ENCODE data around the gene AKAP1. TPM values are rescaled to one million over a fixed set of nuclear protein-coding genes. Genes with fewer than 3 reads are reported as not detected.
A peak's percentile ranks its signal among the peaks of the same experiment; 100 is the strongest.

The AKAP1 gene
- total RNA-seq, 1 donor = 14.5 TPM

DNA sequence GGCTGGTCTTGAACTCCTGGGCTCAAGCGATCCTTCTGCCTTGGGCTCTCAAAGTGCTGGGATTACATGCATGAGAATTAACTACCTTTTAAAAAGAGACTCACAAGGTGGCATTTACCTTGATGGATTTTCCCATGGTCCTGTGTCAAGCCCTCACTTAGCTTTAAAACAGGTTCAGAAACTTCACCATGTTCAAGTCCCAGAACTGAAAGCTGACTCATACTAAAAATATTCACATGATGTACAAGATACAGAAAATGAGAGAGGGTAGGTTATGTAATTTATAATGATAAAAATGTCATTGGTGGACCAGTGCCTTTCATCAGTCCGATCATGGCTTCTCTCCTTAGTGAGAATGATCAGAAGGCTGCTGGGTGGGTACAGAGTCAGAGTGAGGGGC is 4.3 kb upstream of the AKAP1 start:
- Histone ChIP-seq H3K36me3 (ENCODE audit: insufficient read depth, low read length) (no peaks in the 10 kb centered on the region), H3K27me3 (ENCODE audit: insufficient read depth, low read length) (no peaks in the 10 kb centered on the region), H3K4me2 (ENCODE audit: insufficient read depth, low read length) (no peak overlapping the region), H3K27ac (ENCODE audit: low read depth, low read length) (no peak overlapping the region), H4K20me1 (ENCODE audit: insufficient read depth, low read length) (no peaks in the 10 kb centered on the region), H2AFZ (ENCODE audit: low read length) (no peak overlapping the region), H3K4me1 (ENCODE audit: insufficient read depth, low read length) (peaks cover 5% of the 10 kb centered on the region), H3K4me3 (ENCODE audit: insufficient read depth, low read length) (no peak overlapping the region), H3K79me2 (ENCODE audit: insufficient read depth, low read length) (no peaks in the 10 kb centered on the region), H3K9me3 (ENCODE audit: low read depth, low read length) (no peaks in the 10 kb centered on the region)
- DNase-seq (ENCODE audit: insufficient read length, low spot score, missing footprints) = no peak
- TF ChIP-seq, protein P1, sequence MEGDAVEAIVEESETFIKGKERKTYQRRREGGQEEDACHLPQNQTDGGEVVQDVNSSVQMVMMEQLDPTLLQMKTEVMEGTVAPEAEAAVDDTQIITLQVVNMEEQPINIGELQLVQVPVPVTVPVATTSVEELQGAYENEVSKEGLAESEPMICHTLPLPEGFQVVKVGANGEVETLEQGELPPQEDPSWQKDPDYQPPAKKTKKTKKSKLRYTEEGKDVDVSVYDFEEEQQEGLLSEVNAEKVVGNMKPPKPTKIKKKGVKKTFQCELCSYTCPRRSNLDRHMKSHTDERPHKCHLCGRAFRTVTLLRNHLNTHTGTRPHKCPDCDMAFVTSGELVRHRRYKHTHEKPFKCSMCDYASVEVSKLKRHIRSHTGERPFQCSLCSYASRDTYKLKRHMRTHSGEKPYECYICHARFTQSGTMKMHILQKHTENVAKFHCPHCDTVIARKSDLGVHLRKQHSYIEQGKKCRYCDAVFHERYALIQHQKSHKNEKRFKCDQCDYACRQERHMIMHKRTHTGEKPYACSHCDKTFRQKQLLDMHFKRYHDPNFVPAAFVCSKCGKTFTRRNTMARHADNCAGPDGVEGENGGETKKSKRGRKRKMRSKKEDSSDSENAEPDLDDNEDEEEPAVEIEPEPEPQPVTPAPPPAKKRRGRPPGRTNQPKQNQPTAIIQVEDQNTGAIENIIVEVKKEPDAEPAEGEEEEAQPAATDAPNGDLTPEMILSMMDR (IDR thresholded peaks at IDR 0.05; ENCODE audit: extremely low read depth, low read depth, low read length) = no peak

DNA sequence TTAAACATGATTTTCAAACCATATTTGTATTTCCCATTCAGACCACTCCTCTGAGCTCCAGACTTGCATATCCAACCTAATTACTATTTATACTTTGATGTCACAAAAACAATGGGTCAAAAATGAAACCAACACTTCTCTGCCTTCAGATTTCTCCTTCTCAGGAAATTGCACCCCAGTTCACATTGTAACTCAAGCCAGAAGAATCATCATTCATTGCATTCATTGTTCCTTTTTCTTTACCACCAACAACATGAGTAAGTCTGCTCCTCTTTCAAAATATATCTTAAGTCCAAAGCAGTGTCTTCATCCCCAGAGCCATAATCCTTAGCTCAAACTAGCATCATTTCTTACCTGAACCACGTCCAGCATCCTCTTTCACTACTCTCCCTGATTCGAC is 2.6 kb upstream of the AKAP1 start:
- Histone ChIP-seq H3K27me3 (ENCODE audit: insufficient read depth, low read length) (no peaks in the 10 kb centered on the region), H3K36me3 (ENCODE audit: insufficient read depth, low read length) (no peaks in the 10 kb centered on the region), H3K4me1 (ENCODE audit: insufficient read depth, low read length) (peaks cover 10% of the 10 kb centered on the region), H3K4me3 (ENCODE audit: insufficient read depth, low read length) (no peak overlapping the region), H3K4me2 (ENCODE audit: insufficient read depth, low read length) (no peak overlapping the region), H4K20me1 (ENCODE audit: insufficient read depth, low read length) (peaks cover 6% of the 10 kb centered on the region), H3K27ac (ENCODE audit: low read depth, low read length) (no peak overlapping the region), H3K79me2 (ENCODE audit: insufficient read depth, low read length) (peaks cover 6% of the 10 kb centered on the region), H2AFZ (ENCODE audit: low read length) (no peak overlapping the region), H3K9me3 (ENCODE audit: low read depth, low read length) (no peaks in the 10 kb centered on the region)
- DNase-seq (ENCODE audit: insufficient read length, low spot score, missing footprints) = no peak
- TF ChIP-seq, protein P1 (IDR thresholded peaks at IDR 0.05; ENCODE audit: extremely low read depth, low read depth, low read length) = no peak

DNA sequence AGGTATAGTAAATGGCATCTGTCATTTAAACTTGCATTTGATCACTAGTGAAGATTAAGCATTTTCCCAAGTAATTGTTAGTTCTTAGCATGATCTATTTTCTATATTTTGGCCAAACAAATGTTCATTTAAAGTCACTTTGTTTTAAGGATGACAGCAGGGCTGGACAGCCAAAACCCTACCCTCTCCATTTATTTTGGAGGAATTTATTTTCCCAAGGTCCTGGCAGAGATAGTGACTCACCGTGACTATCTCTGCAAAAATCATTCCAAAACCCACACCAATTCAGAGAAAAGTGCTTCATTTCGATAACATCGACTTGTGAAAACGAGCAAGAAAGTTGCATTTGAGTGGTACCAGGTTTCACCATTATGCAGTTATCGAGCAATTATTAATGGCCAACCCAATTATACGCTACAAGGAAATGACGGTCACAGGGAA is 665 bp upstream of the AKAP1 start:
- Histone ChIP-seq H2AFZ (ENCODE audit: low read length) (peak overlapping the region; percentile 99), H3K4me1 (ENCODE audit: insufficient read depth, low read length) (peaks cover 10% of the 10 kb centered on the region), H3K4me2 (ENCODE audit: insufficient read depth, low read length) (peak overlapping the region; percentile 100), H3K79me2 (ENCODE audit: insufficient read depth, low read length) (peaks cover 15% of the 10 kb centered on the region), H3K27ac (ENCODE audit: low read depth, low read length) (peak overlapping the region; percentile 87), H3K36me3 (ENCODE audit: insufficient read depth, low read length) (no peaks in the 10 kb centered on the region), H3K9me3 (ENCODE audit: low read depth, low read length) (no peaks in the 10 kb centered on the region), H3K27me3 (ENCODE audit: insufficient read depth, low read length) (no peaks in the 10 kb centered on the region), H4K20me1 (ENCODE audit: insufficient read depth, low read length) (peaks cover 12% of the 10 kb centered on the region), H3K4me3 (ENCODE audit: insufficient read depth, low read length) (peak overlapping the region; percentile 83)
- peak; percentile 91 for DNase-seq (ENCODE audit: insufficient read length, low spot score, missing footprints)
- TF ChIP-seq, protein P1 (IDR thresholded peaks at IDR 0.05; ENCODE audit: extremely low read depth, low read depth, low read length) = no peak

DNA sequence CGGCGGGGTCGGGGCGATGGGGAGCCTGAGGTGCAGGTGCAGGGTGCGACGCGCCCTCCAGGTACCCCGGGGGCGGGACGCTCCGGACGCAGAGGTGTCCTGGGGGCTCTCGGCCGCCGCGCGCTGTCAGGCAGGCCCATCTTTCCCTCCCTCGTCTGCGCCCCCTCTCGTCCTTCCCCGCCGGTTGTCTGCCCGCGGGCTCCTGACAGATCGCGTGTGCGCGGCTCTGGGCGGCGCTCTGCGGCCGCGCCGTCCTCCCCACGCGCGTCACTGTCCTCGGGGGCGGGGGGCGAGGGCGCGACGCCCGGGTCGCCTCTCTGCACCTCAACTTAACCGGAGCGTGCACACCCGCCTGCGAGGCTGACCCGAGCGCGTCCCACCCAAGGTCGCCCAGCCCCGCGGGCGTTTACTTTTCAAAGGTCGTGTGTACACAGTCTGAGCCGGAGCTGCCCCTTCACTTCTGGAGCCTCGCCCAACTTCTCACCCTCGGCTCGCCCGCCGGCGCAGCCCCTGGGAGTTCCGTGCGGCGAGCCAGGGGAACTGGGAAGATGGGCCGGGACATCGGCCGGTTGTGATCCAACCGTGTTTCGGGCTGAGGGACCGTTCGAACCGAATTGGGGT is 512 bp downstream of the AKAP1 start:
- Histone ChIP-seq H4K20me1 (ENCODE audit: insufficient read depth, low read length) (peaks cover 12% of the 10 kb centered on the region), H3K27me3 (ENCODE audit: insufficient read depth, low read length) (no peaks in the 10 kb centered on the region), H3K4me3 (ENCODE audit: insufficient read depth, low read length) (peak overlapping the region; percentile 83), H3K36me3 (ENCODE audit: insufficient read depth, low read length) (no peaks in the 10 kb centered on the region), H3K79me2 (ENCODE audit: insufficient read depth, low read length) (peaks cover 17% of the 10 kb centered on the region), H3K9me3 (ENCODE audit: low read depth, low read length) (no peaks in the 10 kb centered on the region), H3K4me1 (ENCODE audit: insufficient read depth, low read length) (peaks cover 12% of the 10 kb centered on the region), H3K4me2 (ENCODE audit: insufficient read depth, low read length) (peak overlapping the region; percentile 96), H3K27ac (ENCODE audit: low read depth, low read length) (no peak overlapping the region), H2AFZ (ENCODE audit: low read length) (peak overlapping the region; percentile 94)
- peak; percentile 91 for DNase-seq (ENCODE audit: insufficient read length, low spot score, missing footprints)
- TF ChIP-seq, protein P1 (IDR thresholded peaks at IDR 0.05; ENCODE audit: extremely low read depth, low read depth, low read length) = no peak

Measured in osteoblast (primary cell).